ENCODE data around the gene PCK1. TPM values are rescaled to one million over a fixed set of nuclear protein-coding genes. Genes with fewer than 3 reads are reported as not detected.
A peak's percentile ranks its signal among the peaks of the same experiment; 100 is the strongest.

The PCK1 gene
- total RNA-seq, 1 donor from 2014 or later: 7.7 TPM

- peak in 1 of 2 donors; percentile 9 for DNase-seq (ENCODE audit: low spot score in 2 of 2)
- intact Hi-C loops (cut with DNase I): no loop called here
These were observed 50.8 kb downstream of the PCK1 start for GRCh38 chr20:57611586-57612311.

GRCh38 chr20:57612436-57612835 is 51.5 kb downstream of the PCK1 start:
- Histone ChIP-seq H3K9me3 (no peaks in the 10 kb centered on the region), H3K27ac (no peak overlapping the region), H3K4me3 (no peak overlapping the region), H3K36me3 (no peaks in the 10 kb centered on the region), H3K27me3 (no peaks in the 10 kb centered on the region), H3K4me1 (no peaks in the 10 kb centered on the region)
- peak in 1 of 2 donors; percentile 35 for DNase-seq (ENCODE audit: low spot score in 2 of 2)
- intact Hi-C loops (cut with DNase I): no loop called here
- no peak for TF ChIP-seq CTCF (IDR thresholded peaks at IDR 0.05)

More at GRCh38 chr20:57611586-57612311, 50.8 kb downstream of the PCK1 start:
- Histone ChIP-seq H3K27ac (no peak overlapping the region), H3K4me1 (no peaks in the 10 kb centered on the region), H3K27me3 (no peaks in the 10 kb centered on the region), H3K36me3 (no peaks in the 10 kb centered on the region), H3K4me3 (no peak overlapping the region), H3K9me3 (no peaks in the 10 kb centered on the region)
- no peak for TF ChIP-seq CTCF (IDR thresholded peaks at IDR 0.05)

- peak in 1 of 2 donors; percentile 24 for DNase-seq (ENCODE audit: low spot score in 2 of 2)
- H3K36me3 ChIP-seq: no peaks in the 10 kb centered on the region
- H3K4me1 ChIP-seq: no peaks in the 10 kb centered on the region
- H3K4me3 ChIP-seq: no peak overlapping the region
- no peak for TF ChIP-seq CTCF (IDR thresholded peaks at IDR 0.05)
- H3K27me3 ChIP-seq: no peaks in the 10 kb centered on the region
- no peaks in the 10 kb centered on the region for H3K9me3 ChIP-seq
- H3K27ac ChIP-seq: no peak overlapping the region
- intact Hi-C loops (cut with DNase I): no loop called here
These were observed 52.0 kb downstream of the PCK1 start for GRCh38 chr20:57612916-57613315.

- Histone ChIP-seq H3K9me3 (no peaks in the 10 kb centered on the region), H3K27me3 (no peaks in the 10 kb centered on the region), H3K4me1 (no peaks in the 10 kb centered on the region), H3K27ac (no peak overlapping the region), H3K4me3 (no peak overlapping the region), H3K36me3 (no peaks in the 10 kb centered on the region)
- intact Hi-C loops (cut with DNase I): no loop called here
- no peak for TF ChIP-seq CTCF (IDR thresholded peaks at IDR 0.05)
- DNase-seq (ENCODE audit: low spot score in 2 of 2): peak in 1 of 2 donors; percentile 53
These were observed 52.6 kb downstream of the PCK1 start for GRCh38 chr20:57613481-57613921.

- Histone ChIP-seq H3K27ac (no peak overlapping the region), H3K4me1 (no peaks in the 10 kb centered on the region), H3K36me3 (no peaks in the 10 kb centered on the region), H3K27me3 (no peaks in the 10 kb centered on the region), H3K4me3 (no peak overlapping the region), H3K9me3 (no peaks in the 10 kb centered on the region)
- intact Hi-C loops (cut with DNase I): no loop called here
- peak in 1 of 2 donors; percentile 21 for DNase-seq (ENCODE audit: low spot score in 2 of 2)
- TF ChIP-seq CTCF (IDR thresholded peaks at IDR 0.05): no peak
These were observed 53.9 kb downstream of the PCK1 start for GRCh38 chr20:57614490-57615444.
